NCI-H82 (cell line): ENCODE measurements around the gene BIRC5.

Source experiments
- DNase-seq: peaks from one replicate; lab custom pipeline; 2025; lab: John Stamatoyannopoulos, UW

Gene BIRC5

DNA sequence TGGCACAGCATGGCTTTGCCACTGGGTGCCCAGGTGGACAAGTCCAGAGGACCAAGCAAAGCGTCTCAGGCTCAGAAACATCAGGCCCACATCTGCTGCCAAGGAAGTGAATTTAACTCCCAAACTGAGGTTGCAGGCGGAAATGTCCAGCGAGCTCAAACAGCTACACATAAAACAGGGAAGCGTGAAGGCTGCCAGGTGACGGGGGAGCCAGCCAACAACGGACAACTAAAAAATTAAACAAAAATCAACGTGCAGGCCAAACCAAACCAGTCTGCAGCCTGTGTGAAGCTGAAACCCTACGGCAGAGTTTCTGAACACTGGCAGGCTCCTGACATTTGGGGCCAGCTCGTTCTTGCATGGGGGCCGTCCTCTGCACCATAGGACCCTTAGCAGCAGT, 29.7 kb upstream of the BIRC5 start:
- no peak for DNase-seq

DNA sequence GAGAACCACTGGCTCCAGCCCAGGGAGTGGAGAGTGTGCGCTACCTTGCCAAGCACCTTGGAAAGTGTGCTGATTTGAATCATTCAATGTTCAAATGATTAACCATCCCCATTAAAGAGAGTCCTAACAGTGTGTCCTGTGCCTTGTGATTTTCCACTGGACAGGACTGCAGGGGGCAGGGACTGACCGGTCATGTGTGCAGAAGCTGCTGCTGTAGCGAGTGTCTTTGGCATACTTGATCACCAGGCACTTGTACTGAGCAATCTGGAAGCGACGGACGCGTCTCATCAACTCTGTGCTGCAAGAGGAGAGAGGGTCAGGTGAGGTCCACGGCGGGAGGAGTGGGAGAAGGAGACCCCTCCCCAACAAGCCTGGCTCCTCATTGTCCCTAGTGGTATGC, 29.2 kb upstream of the BIRC5 start:
- DNase-seq = no peak

DNA sequence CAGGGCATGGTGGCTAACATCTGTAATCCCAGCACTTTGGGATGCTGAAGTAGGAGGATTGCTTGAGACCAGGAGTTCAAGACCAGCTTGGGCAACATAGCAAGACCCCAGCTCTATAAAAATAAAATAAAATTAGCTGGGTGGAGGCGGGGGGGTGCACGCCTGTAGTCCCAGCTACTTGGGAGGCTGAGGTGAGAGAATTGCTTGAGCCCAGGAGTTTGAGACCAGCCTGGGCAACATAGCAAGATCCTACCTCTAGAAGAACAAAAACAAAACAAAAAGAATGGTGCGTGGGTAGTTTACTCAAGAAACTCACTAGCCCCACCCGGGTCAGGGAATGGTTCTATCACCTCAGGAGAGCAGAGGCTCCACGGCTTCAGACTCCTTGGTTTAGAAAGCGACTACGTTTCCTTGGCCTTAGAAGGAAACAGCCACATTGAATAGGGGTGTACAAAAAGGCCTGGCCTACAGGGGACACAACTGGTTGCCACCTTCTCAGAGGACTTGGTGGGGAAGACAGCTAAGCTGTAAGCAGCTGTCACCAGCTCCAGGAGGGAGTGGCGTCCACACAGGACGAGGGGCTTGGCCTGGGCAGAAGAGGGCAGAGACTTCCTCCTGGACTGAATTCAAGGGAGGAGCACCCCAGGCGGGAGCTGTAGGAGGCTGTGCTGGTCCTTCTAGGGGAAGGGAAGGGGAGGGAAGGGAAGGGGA, 27.9 kb upstream of the BIRC5 start:
- DNase-seq = peak; percentile 84

DNA sequence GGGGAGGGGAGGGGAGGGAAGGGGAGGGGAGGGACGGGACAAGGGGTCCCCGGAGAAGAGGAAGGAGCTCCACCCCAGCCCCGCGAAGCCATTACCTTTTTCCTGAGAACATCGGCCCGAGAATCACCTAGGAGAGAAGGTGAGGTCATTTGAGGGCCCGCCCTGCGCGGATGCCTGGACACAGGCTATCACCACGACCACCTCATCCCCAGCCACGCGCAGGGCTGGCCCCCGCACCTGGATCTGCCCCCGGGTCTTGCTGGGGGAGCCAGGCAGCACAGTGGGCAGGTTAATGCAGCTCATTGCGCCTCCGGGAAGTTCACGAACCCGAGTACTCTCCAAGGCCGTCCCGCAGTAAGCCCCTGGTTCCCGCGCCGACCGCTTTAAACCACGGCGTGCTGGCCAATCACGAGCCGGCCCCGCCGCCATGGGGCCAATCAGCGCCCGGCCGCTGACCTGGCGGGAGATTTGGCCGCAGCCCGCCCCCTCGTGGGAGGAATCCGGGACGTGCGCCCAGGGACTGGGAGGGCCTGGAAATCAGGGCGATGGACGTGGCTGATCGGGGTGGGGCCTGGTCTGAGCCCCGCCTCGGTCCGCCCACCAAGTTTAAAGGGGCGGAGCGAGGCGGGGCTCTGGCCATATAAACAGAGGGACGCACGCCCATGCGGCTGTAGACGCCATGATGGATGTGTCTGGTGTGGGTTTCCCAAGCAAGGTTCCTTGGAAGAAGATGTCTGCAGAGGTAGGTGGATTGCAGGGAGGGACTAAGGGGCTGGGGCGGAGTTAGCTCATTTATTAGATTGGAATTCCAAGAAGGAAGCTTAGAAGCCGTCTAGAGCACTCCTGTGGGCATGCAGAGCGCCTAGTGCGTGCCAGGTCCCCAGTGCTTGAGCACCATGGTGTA, 27.1 kb upstream of the BIRC5 start, which contains the start of the genes AFMID and TK1:
Gene AFMID (plus strand): TSS at position 671 of the 904 bp plus-strand sequence. CDS start 9 bp downstream, at position 680.
Gene TK1 (minus strand): TSS at position 361 of the 904 bp plus-strand sequence. CDS start 58 bp downstream, at position 303.
- DNase-seq = peak; percentile 99

DNA sequence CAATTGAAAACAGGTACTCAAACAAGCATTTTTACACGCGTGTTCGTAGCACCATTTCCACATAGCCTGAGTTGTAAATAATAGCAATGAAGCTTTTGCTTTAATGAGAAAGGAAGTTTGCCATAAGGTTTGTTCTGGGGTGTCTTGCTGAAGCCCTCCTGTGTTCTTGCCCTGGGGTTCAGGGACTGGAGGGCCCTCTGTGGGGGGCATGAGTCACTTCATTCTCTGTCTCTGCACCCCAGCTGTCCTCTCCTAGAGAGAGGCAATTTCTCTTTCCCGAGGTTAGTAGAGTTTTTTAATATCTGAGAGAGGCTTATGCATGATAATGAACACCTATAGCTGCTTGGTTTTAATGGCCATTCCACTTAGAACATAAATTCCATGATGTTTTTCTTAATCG, 17.3 kb upstream of the BIRC5 start:
- no peak for DNase-seq

DNA sequence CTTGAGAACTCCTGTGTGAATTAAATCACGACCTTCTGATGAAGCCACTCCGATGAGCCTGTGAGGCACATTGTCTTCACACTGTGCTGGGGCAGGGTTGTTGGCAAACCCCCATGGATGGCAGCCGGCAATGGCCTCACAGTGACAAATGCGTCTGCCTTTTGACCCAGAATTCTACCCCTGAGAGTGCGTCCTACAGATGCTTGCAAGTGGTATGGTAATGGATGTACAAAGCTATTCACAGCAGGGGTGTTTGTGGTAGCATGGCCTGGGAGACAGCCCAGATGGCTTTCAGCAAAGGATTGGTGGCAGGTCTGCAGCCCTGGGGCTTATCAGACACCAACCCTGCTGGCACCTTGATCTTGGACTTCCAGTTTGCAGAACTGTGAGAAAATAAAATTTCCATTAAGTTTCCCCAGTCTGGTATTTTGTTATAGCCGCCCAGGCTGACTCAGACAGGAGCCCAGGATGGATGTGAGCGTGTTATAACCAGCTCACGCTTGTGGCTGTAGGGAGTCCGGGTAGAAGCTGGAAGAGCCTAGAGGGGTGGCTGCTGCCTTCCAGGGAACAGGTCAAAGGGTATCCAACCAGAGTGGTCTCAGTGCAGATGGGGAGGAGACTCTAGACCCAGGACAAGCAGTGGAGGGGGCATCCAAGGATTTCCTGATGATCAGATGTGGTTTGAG, 16.8 kb upstream of the BIRC5 start:
- no peak for DNase-seq

DNA sequence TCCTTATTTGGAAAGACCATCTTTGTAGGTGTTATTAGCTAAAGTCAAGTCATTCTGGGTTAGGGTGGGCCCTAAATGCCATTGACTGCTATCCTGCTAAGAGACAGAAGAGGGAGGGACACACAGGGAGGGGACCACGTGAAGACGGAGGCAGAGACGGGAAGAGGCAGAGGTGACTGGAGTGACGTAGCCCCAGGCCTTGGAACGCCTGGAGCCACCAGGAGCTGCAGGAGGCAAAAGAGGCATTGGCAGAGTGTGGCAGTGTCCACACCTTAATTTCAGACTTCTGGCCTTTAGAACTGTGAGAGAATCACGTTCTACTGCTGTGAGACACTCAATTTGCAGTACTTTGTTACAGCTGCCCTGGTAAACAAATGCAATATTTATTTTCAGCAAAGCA, 13.6 kb upstream of the BIRC5 start:
- no peak for DNase-seq

DNA sequence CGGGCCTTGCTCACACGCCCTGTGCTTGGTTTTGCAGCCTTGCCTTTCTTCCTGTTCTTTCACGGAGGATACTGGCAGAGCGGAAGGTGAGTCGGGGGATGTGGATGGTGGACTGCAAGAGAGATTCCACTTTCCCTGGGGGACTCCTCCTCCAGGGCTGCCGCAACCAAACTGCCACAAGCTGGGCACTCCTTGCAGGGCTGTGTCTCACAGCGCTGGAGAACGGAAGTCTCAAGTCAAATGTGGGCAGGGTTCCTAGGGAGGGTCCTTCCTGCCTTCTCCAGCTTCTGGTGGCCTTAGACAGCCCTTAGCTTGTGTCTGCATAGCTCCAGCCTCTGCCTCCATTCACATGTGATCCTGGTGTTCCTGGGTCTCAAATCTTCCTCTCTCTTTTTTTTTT, 11.4 kb upstream of the BIRC5 start:
- DNase-seq = no peak

DNA sequence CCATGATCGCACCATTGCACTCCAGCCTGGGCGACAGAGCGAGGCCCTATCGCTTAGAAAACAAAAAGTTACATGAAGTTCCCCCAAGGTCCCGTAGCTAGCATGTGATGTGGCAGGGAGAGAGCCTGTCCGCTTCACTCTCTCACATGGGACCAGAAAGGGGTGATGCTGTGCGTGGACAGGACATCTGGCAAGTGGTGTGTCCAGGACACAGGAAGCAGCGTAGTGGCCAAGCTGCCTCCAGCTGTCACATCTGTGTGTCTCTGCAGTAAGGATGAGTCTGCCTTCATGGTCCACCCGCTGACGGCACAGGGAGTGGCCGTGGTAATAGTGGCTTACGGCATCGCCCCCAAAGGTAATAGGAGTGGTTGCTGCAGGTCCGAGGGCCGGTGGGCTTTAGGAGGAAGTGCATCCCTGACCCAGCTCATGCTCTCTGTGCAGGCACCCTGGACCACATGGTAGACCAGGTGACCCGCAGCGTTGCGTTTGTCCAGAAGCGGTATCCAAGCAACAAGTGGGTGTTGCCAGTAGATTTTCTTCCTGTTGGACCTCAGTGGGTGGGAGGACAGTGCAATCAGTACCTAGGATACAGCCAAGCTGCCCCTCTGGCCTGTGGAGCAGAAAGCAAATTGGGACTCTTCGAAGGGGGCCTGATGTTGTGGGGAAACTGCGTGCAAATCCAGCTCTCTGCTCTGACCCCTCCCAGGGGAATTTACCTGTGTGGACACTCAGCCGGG, 9.5 kb upstream of the BIRC5 start:
- no peak for DNase-seq

DNA sequence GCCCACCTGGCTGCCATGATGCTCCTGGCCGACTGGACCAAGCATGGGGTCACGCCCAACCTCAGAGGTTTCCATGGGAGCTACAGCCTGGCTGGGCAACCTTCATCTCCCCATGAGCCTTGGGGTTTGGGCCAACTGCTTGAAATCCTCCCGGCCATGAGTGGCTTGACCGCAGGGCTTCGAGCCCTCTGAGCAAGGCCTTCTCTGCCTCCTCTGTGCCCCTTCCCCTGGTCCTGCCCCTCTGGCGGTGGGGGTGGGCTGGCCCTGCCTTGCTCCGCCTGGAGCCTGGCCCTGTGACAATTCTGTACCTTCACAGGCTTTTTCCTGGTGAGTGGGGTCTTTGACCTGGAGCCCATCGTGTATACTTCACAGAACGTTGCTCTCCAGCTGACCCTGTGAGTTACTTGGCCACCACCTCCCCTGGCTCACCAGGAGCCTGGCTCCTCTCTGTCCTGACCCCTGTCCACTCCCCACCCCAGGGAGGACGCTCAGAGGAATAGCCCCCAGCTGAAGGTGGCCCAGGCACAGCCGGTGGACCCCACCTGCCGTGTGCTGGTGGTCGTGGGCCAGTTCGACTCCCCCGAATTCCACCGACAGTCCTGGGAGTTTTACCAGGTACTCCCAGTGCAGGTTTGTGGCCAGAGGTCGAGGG, 8.8 kb upstream of the BIRC5 start:
- no peak for DNase-seq

DNA sequence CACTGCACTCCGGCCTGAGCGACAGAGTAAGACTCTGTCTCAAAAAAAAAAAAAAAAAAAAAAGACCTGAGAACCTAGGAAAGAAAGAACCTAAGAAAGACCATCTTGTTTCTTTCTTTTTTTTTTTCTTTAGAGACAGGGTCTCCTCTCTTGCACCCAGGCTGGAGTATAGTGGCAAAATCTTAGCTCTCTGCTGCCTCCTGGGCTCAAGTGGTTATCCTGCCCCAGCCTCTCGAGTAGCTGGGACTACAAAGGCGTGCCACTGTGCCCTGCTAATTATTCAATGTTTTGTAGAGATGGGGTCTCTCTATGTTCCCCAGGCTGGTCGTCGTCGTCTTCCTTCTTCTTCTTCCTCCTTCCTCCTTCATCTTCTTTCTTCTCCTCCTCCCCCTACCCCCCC, 7.8 kb upstream of the BIRC5 start:
- no peak for DNase-seq

DNA sequence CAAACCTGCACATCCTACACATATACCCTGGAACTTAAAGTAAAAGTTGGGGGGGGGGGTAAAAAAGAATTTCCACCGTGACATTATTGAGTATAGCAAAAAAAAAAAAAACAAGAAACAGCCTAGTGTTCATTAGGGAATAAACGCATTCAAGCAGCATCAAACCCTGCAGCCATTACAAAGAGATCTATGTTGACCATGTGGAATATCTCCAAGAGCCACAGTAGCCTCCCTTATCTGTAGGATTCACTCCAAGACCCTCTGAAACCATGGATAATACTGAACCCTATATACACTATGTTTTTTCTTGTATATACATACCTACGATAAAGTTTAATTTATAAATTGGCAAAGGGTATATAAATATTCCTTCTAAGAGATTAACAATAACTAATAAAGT, 5.6 kb upstream of the BIRC5 start:
- DNase-seq = no peak

DNA sequence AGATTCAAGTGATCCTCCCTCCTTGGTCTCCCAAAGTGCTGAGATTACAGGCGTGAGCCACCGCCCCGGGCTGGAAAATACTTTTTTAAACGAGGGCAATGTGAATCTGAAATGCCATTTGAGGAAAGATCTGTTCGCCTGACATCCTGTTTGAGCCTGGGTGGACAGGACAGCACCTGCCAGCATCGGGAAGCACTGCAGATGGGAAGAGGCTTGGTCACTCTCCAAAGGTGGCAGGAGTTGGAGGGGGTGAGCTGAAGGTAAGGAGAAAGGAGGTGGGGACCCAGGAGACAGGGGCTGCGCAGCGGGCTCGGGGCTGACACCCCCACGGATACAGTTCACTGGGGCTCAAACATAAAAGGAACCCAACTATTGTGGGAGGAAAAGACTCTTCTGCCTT, 3.9 kb upstream of the BIRC5 start:
- no peak for DNase-seq

DNA sequence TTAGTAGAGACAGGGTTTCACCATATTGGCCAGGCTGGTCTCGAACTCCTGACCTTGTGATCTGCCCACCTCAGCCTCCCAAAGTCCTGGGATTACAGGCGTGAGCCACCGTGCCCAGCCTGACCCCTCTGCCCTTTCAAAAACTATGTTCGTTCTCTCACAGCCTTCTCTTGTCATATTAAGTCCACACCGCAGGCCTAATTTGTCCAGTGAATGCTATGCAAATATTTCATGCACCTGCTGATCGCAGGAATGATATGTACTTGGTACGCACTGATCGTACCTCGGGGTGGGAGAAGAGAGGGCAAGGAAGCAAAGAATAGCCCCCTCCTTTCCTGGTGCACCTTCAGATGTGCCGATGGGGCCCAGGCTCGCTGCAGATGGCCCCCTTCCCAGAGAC, 3.0 kb upstream of the BIRC5 start:
- DNase-seq = no peak

DNA sequence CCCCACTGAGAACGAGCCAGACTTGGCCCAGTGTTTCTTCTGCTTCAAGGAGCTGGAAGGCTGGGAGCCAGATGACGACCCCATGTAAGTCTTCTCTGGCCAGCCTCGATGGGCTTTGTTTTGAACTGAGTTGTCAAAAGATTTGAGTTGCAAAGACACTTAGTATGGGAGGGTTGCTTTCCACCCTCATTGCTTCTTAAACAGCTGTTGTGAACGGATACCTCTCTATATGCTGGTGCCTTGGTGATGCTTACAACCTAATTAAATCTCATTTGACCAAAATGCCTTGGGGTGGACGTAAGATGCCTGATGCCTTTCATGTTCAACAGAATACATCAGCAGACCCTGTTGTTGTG, 631 bp downstream of the BIRC5 start:
- peak; percentile 35 for DNase-seq

DNA sequence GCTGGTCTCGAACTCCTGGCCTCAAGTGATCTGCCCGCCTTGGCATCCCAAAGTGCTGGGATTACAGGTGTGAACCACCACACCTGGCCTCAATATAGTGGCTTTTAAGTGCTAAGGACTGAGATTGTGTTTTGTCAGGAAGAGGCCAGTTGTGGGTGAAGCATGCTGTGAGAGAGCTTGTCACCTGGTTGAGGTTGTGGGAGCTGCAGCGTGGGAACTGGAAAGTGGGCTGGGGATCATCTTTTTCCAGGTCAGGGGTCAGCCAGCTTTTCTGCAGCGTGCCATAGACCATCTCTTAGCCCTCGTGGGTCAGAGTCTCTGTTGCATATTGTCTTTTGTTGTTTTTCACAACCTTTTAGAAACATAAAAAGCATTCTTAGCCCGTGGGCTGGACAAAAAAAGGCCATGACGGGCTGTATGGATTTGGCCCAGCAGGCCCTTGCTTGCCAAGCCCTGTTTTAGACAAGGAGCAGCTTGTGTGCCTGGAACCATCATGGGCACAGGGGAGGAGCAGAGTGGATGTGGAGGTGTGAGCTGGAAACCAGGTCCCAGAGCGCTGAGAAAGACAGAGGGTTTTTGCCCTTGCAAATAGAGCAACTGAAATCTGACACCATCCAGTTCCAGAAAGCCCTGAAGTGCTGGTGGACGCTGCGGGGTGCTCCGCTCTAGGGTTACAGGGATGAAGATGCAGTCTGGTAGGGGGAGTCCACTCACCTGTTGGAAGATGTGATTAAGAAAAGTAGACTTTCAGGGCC, 5.5 kb downstream of the BIRC5 start:
- no peak for DNase-seq

DNA sequence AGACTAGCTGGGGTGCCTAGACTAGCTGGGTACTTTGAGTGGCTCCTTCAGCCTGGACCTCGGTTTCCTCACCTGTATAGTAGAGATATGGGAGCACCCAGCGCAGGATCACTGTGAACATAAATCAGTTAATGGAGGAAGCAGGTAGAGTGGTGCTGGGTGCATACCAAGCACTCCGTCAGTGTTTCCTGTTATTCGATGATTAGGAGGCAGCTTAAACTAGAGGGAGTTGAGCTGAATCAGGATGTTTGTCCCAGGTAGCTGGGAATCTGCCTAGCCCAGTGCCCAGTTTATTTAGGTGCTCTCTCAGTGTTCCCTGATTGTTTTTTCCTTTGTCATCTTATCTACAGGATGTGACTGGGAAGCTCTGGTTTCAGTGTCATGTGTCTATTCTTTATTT, 9.0 kb downstream of the BIRC5 start:
- DNase-seq = no peak

DNA sequence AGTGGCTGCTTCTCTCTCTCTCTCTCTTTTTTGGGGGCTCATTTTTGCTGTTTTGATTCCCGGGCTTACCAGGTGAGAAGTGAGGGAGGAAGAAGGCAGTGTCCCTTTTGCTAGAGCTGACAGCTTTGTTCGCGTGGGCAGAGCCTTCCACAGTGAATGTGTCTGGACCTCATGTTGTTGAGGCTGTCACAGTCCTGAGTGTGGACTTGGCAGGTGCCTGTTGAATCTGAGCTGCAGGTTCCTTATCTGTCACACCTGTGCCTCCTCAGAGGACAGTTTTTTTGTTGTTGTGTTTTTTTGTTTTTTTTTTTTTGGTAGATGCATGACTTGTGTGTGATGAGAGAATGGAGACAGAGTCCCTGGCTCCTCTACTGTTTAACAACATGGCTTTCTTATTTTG, 9.7 kb downstream of the BIRC5 start:
- DNase-seq = no peak

DNA sequence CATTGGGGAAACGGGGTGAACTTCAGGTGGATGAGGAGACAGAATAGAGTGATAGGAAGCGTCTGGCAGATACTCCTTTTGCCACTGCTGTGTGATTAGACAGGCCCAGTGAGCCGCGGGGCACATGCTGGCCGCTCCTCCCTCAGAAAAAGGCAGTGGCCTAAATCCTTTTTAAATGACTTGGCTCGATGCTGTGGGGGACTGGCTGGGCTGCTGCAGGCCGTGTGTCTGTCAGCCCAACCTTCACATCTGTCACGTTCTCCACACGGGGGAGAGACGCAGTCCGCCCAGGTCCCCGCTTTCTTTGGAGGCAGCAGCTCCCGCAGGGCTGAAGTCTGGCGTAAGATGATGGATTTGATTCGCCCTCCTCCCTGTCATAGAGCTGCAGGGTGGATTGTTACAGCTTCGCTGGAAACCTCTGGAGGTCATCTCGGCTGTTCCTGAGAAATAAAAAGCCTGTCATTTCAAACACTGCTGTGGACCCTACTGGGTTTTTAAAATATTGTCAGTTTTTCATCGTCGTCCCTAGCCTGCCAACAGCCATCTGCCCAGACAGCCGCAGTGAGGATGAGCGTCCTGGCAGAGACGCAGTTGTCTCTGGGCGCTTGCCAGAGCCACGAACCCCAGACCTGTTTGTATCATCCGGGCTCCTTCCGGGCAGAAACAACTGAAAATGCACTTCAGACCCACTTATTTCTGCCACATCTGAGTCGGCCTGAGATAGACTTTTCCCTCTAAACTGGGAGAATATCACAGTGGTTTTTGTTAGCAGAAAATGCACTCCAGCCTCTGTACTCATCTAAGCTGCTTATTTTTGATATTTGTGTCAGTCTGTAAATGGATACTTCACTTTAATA, 10.4 kb downstream of the BIRC5 start:
- DNase-seq = peak; percentile 78
